A673 (cell line): ENCODE data around the gene UFC1. TPM values are rescaled to one million over a fixed set of nuclear protein-coding genes. Genes with fewer than 3 reads are reported as not detected.

Experiments
- BruUV-seq: library from RNA; stranded (reverse); fragments of 400-500 nt; replicated peaks from 2 replicates; lab custom pipeline; 2021; lab: Mats Ljungman, UMichigan
- CTCF ChIA-PET: fragments of 300-600 bp; sonication (Branson Sonifier 250); formaldehyde crosslinking; loops from one replicate; lab custom pipeline; 2022; ENCODE audit warnings: antibody characterized with exemption; lab: Charles Lee
- POLR2A ChIA-PET: fragments of 300-600 bp; sonication (Branson Sonifier 250); formaldehyde crosslinking; loops from one replicate; lab custom pipeline; 2022; ENCODE audit warnings: antibody characterized with exemption; ENCODE audit not compliant: low non-redundant PET; lab: Charles Lee
- DNase-seq: peaks from one replicate; pipeline ENCODE4 v3.0.0-alpha.2; 2015; ENCODE audit warnings: low spot score
- H3K27ac ChIP-seq: fragments of 200-600 bp; sonication (generic); 2 replicates; pipeline ENCODE4 v1.5.1; 2016; ENCODE audit warnings: mixed run types, low read depth, mild to moderate bottlenecking, mixed read lengths, antibody characterized with exemption, low read length; ENCODE audit not compliant: poor library complexity, severe bottlenecking
- H3K27me3 ChIP-seq: fragments of 200-600 bp; sonication (generic); replicated peaks from 2 replicates; pipeline ENCODE4 v1.6.1; 2017; ENCODE audit warnings: mixed run types, low read depth, mild to moderate bottlenecking, mixed read lengths, antibody characterized with exemption, low read length; ENCODE audit not compliant: insufficient read depth, poor library complexity
- H3K36me3 ChIP-seq: fragments of 200-600 bp; sonication (generic); 2 replicates; pipeline ENCODE4 v1.6.1; 2016; ENCODE audit warnings: mixed run types, mild to moderate bottlenecking, mixed read lengths, antibody characterized with exemption, low read length; ENCODE audit not compliant: insufficient read depth, poor library complexity, severe bottlenecking
- H3K4me1 ChIP-seq: fragments of 200-600 bp; sonication (generic); 2 replicates; pipeline ENCODE4 v1.6.1; 2017; ENCODE audit warnings: mixed run types, mild to moderate bottlenecking, mixed read lengths, antibody characterized with exemption, low read length; ENCODE audit not compliant: insufficient read depth, poor library complexity, severe bottlenecking
- H3K4me3 ChIP-seq: fragments of 200-600 bp; sonication (generic); 2 replicates; pipeline ENCODE4 v1.5.1; 2016; ENCODE audit warnings: low read depth, mixed run types, mild to moderate bottlenecking, mixed read lengths, low read length; ENCODE audit not compliant: poor library complexity, severe bottlenecking
- H3K9me3 ChIP-seq: fragments of 200-600 bp; sonication (generic); 2 replicates; pipeline ENCODE4 v1.6.1; 2016; ENCODE audit warnings: mixed run types, low read depth, mild to moderate bottlenecking, mixed read lengths, antibody characterized with exemption, low read length; ENCODE audit not compliant: poor library complexity, severe bottlenecking
- EZH2 ChIP-seq: fragments of 200-600 bp; sonication (generic); IDR thresholded peaks from 2 replicates; pipeline ENCODE4 v1.6.1; 2017; ENCODE audit warnings: borderline replicate concordance, low read depth, mild to moderate bottlenecking, mixed read lengths, antibody characterized with exemption, low read length; ENCODE audit not compliant: poor library complexity, severe bottlenecking
- intact Hi-C: fragments of 100-400 bp; cut with micrococcal nuclease; formaldehyde crosslinking; loops from one replicate; pipeline ENCODE4 v1.10.0; 2022; ENCODE audit not compliant: unreplicated experiment
- total RNA-seq: library from RNA; stranded (reverse); gene quantifications from 2 replicates; pipeline ENCODE4 v1.2.3, GENCODE V29; 2021
- TF ChIP-seq, protein P1 (sequence below): fragments of 300-800, 200-600 bp; sonication (generic); conservative IDR thresholded peaks from 2 replicates; pipeline ENCODE4 v1.5.1; 2017; ENCODE audit warnings: low read depth, mild to moderate bottlenecking, antibody characterized with exemption, low read length, moderate library complexity, mixed read lengths

Gene UFC1
- total RNA-seq, 1 experiment from 2014 or later: 82.7 TPM

GRCh38 chr1:161171696-161172095 is 17.9 kb downstream of the UFC1 start:
- Histone ChIP-seq H3K27me3 (no peaks in the 10 kb centered on the region), H3K4me3 (no peak overlapping the region), H3K9me3 (no peaks in the 10 kb centered on the region), H3K36me3 (peaks cover 56% of the 10 kb centered on the region), H3K4me1 (peaks cover 6% of the 10 kb centered on the region), H3K27ac (no peak overlapping the region)
- CTCF ChIA-PET: no interaction called here
- DNase-seq: no peak
- POLR2A ChIA-PET: no interaction called here
- no TSS peak for BruUV-seq
- intact Hi-C loops: no loop called here
- TF ChIP-seq EZH2: no peak
- TF ChIP-seq, protein P1, sequence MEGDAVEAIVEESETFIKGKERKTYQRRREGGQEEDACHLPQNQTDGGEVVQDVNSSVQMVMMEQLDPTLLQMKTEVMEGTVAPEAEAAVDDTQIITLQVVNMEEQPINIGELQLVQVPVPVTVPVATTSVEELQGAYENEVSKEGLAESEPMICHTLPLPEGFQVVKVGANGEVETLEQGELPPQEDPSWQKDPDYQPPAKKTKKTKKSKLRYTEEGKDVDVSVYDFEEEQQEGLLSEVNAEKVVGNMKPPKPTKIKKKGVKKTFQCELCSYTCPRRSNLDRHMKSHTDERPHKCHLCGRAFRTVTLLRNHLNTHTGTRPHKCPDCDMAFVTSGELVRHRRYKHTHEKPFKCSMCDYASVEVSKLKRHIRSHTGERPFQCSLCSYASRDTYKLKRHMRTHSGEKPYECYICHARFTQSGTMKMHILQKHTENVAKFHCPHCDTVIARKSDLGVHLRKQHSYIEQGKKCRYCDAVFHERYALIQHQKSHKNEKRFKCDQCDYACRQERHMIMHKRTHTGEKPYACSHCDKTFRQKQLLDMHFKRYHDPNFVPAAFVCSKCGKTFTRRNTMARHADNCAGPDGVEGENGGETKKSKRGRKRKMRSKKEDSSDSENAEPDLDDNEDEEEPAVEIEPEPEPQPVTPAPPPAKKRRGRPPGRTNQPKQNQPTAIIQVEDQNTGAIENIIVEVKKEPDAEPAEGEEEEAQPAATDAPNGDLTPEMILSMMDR: no peak

DNA sequence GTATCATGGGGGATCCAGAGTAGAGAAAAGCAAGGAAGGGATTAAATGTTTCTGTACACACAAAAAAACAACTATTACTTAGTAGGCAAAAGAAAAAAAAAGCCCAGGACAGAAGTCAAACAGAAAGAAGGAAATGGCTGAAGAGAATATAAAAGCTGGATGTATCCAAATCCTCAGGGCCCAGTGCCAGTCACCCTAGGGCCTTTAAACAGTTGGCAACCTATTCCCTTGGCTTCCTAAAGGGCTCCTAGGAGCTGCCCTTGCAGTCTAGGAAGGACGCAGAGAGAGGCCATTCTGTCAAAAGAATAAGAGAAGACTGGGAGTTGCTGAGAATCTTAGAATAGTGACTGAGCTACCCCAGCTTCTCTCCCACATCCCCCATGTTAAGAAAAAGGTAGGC is 18.6 kb downstream of the UFC1 start:
- CTCF ChIA-PET: no interaction called here
- peaks cover 8% of the 10 kb centered on the region for H3K4me1 ChIP-seq
- no TSS peak for BruUV-seq
- no peak overlapping the region for H3K4me3 ChIP-seq
- no peaks in the 10 kb centered on the region for H3K9me3 ChIP-seq
- TF ChIP-seq, protein P1: no peak
- no peak for TF ChIP-seq EZH2
- DNase-seq: no peak
- H3K27ac ChIP-seq: no peak overlapping the region
- POLR2A ChIA-PET: no interaction called here
- no peaks in the 10 kb centered on the region for H3K27me3 ChIP-seq
- peaks cover 56% of the 10 kb centered on the region for H3K36me3 ChIP-seq
- intact Hi-C loops: no loop called here

GRCh38 chr1:161172776-161173376 is 19.1 kb downstream of the UFC1 start:
- peaks cover 13% of the 10 kb centered on the region for H3K4me1 ChIP-seq
- TF ChIP-seq EZH2: no peak
- TF ChIP-seq, protein P1: no peak
- peaks cover 56% of the 10 kb centered on the region for H3K36me3 ChIP-seq
- no peak overlapping the region for H3K4me3 ChIP-seq
- intact Hi-C loops: no loop called here
- no peak for DNase-seq
- no peaks in the 10 kb centered on the region for H3K27me3 ChIP-seq
- H3K27ac ChIP-seq: no peak overlapping the region
- POLR2A ChIA-PET: no interaction called here
- CTCF ChIA-PET: no interaction called here
- H3K9me3 ChIP-seq: no peaks in the 10 kb centered on the region
- BruUV-seq: no TSS peak
